Osteoblast (primary cell): ENCODE results near the gene GTF2IRD1. TPM values are rescaled to one million over a fixed set of nuclear protein-coding genes. Genes with fewer than 3 reads are reported as not detected.

ENCODE experiments used
- DNase-seq: peaks from one replicate; pipeline ENCODE4 v3.0.0; 2011; ENCODE audit warnings: low spot score, mixed read lengths; ENCODE audit not compliant: insufficient read length; ENCODE audit errors: missing footprints
- H2AFZ ChIP-seq: 2 replicates; pipeline ENCODE4 v1.6.0; 2011; ENCODE audit warnings: mild to moderate bottlenecking, low read length
- H3K27ac ChIP-seq: 2 replicates; pipeline ENCODE4 v1.5.1; 2011; ENCODE audit warnings: mild to moderate bottlenecking, low read depth, low read length, moderate library complexity
- H3K27me3 ChIP-seq: 2 replicates; pipeline ENCODE4 v1.6.0; 2012; ENCODE audit warnings: mild to moderate bottlenecking, control low read depth, inconsistent platforms, low read length, moderate library complexity; ENCODE audit not compliant: insufficient read depth
- H3K36me3 ChIP-seq: 2 replicates; pipeline ENCODE4 v1.5.1; 2011; ENCODE audit warnings: mild to moderate bottlenecking, low read length, control low read depth, moderate library complexity; ENCODE audit not compliant: insufficient read depth
- H3K4me1 ChIP-seq: 2 replicates; pipeline ENCODE4 v1.5.1; 2011; ENCODE audit warnings: mild to moderate bottlenecking, low read length, control low read depth, moderate library complexity; ENCODE audit not compliant: insufficient read depth
- H3K4me2 ChIP-seq: 2 replicates; pipeline ENCODE4 v1.6.0; 2011; ENCODE audit warnings: mild to moderate bottlenecking, low read length; ENCODE audit not compliant: insufficient read depth
- H3K4me3 ChIP-seq: fragments of 200-600 bp; sonication (generic); 3 replicates; pipeline ENCODE4 v1.5.1; 2012; ENCODE audit warnings: mild to moderate bottlenecking, low read length, inconsistent platforms; ENCODE audit not compliant: insufficient read depth
- H3K79me2 ChIP-seq: 2 replicates; pipeline ENCODE4 v1.6.0; 2012; ENCODE audit warnings: mild to moderate bottlenecking, low read length, control low read depth, inconsistent platforms; ENCODE audit not compliant: insufficient read depth
- H3K9me3 ChIP-seq: 2 replicates; pipeline ENCODE4 v1.5.1; 2011; ENCODE audit warnings: low read depth, low read length, control low read depth
- H4K20me1 ChIP-seq: 2 replicates; pipeline ENCODE4 v1.6.0; 2012; ENCODE audit warnings: mild to moderate bottlenecking, low read length, control low read depth; ENCODE audit not compliant: insufficient read depth
- CTCF ChIP-seq: IDR thresholded peaks from 2 replicates; pipeline ENCODE4 v1.5.1; 2011; ENCODE audit warnings: mild to moderate bottlenecking, low read depth, low read length, moderate library complexity; ENCODE audit errors: extremely low read depth
- total RNA-seq: library from RNA; depleted of rRNA; stranded (reverse); fragments of >200 nt; gene quantifications from 2 replicates; pipeline ENCODE4 v1.2.3, GENCODE V29; 2012

The GTF2IRD1 gene, protein sequence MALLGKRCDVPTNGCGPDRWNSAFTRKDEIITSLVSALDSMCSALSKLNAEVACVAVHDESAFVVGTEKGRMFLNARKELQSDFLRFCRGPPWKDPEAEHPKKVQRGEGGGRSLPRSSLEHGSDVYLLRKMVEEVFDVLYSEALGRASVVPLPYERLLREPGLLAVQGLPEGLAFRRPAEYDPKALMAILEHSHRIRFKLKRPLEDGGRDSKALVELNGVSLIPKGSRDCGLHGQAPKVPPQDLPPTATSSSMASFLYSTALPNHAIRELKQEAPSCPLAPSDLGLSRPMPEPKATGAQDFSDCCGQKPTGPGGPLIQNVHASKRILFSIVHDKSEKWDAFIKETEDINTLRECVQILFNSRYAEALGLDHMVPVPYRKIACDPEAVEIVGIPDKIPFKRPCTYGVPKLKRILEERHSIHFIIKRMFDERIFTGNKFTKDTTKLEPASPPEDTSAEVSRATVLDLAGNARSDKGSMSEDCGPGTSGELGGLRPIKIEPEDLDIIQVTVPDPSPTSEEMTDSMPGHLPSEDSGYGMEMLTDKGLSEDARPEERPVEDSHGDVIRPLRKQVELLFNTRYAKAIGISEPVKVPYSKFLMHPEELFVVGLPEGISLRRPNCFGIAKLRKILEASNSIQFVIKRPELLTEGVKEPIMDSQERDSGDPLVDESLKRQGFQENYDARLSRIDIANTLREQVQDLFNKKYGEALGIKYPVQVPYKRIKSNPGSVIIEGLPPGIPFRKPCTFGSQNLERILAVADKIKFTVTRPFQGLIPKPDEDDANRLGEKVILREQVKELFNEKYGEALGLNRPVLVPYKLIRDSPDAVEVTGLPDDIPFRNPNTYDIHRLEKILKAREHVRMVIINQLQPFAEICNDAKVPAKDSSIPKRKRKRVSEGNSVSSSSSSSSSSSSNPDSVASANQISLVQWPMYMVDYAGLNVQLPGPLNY
- 15.9 and 18.6 TPM in 2 replicates for total RNA-seq

GRCh38 chr7:74453322-74454011 is at the start of gene GTF2IRD1:
Gene GTF2IRD1, plus strand, starts transcription at chr7:74453906. Its CDS starts 54,175 bp downstream, at chr7:74508081.
- peak within 1 kb of the TSS; percentile 79 for H3K4me3 ChIP-seq

DNA sequence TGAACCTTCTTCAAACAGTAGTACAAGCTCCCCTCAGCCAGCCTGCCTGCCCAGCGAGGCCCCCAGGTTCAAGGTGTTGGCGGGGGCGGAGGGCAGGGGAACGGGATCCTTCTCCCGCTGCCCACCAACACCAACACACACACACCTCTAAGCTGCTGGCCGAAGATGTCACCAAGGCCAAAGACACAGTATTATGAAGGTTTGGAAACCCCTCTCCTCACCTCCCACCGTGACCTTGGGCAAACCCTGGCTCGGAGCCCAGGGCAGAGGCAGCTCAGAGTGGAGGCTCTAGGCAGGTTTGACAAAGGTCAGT is 49.4 kb upstream of the GTF2IRD1 start:
- H3K36me3 ChIP-seq = peaks cover 33% of the 10 kb centered on the region
- no peak for TF ChIP-seq CTCF
- peaks cover 4% of the 10 kb centered on the region for H4K20me1 ChIP-seq
- no peak overlapping the region for H3K4me3 ChIP-seq
- H3K4me2 ChIP-seq = no peak overlapping the region
- no peaks in the 10 kb centered on the region for H3K79me2 ChIP-seq
- H3K4me1 ChIP-seq = no peaks in the 10 kb centered on the region
- no peaks in the 10 kb centered on the region for H3K9me3 ChIP-seq
- peak; percentile 18 for DNase-seq
- H3K27me3 ChIP-seq = no peaks in the 10 kb centered on the region
- H2AFZ ChIP-seq = no peak overlapping the region
- H3K27ac ChIP-seq = no peak overlapping the region

More at GRCh38 chr7:74453322-74454011, at the start of gene GTF2IRD1:
- Histone ChIP-seq H3K36me3 (no peaks in the 10 kb centered on the region), H3K27me3 (no peaks in the 10 kb centered on the region), H3K27ac (peak within 1 kb of the TSS; percentile 90), H3K4me1 (peaks cover 27% of the 10 kb centered on the region), H3K4me2 (peak within 1 kb of the TSS; percentile 83), H3K9me3 (no peaks in the 10 kb centered on the region), H3K79me2 (peaks cover 53% of the 10 kb centered on the region), H2AFZ (peak within 1 kb of the TSS; percentile 88), H4K20me1 (peaks cover 11% of the 10 kb centered on the region)
- DNase-seq = peak; percentile 99
- no peak for TF ChIP-seq CTCF

DNA sequence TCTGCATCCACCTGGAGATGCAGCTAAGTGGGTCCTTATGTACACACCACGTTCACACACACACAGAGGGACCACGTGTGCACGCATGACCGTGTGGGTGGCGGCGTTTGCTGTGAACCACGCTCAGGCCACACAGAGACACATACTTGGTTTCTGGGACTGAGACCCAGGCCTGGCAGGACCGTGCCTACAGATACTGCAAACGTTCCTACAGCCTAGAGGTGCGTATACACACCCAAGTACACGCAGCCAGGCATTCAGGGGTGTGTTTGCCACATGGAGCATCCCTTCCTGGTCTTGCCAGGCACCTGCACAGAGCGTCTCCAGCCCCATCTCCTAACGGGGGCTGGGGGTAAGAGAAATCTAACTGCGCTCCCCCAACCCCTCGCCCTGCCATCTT is 49.0 kb upstream of the GTF2IRD1 start:
- H3K4me1 ChIP-seq = no peaks in the 10 kb centered on the region
- no peak overlapping the region for H3K27ac ChIP-seq
- no peak overlapping the region for H3K4me3 ChIP-seq
- no peak for TF ChIP-seq CTCF
- no peaks in the 10 kb centered on the region for H3K9me3 ChIP-seq
- H3K27me3 ChIP-seq = no peaks in the 10 kb centered on the region
- H2AFZ ChIP-seq = no peak overlapping the region
- H3K4me2 ChIP-seq = no peak overlapping the region
- no peaks in the 10 kb centered on the region for H3K79me2 ChIP-seq
- peak; percentile 75 for DNase-seq
- peaks cover 4% of the 10 kb centered on the region for H4K20me1 ChIP-seq
- H3K36me3 ChIP-seq = peaks cover 33% of the 10 kb centered on the region
